Thyroid gland (tissue), 4 donors: Measurements from ENCODE around the gene TEX55.

Experiments used
- CTCF ChIP-seq, 6 experiments: fragments of 200-600 bp in 3 of 6; fragments of 450-650 bp in 3 of 6; sonication (generic) in 3 of 6; IDR thresholded peaks; one replicate each; pipeline ENCODE4 v1.5.1; 2016 to 2019; ENCODE audit warnings: antibody characterized with exemption in 6 of 6, mild to moderate bottlenecking in 2 of 6, inconsistent platforms in 1 of 6, moderate library complexity in 1 of 6
- POLR2A ChIP-seq, 2 donors: fragments of 450-650 bp; IDR thresholded peaks; one replicate each; pipeline ENCODE4 v1.6.1; 2017; ENCODE audit warnings: antibody characterized with exemption in 2 of 2, mild to moderate bottlenecking in 2 of 2, moderate library complexity in 1 of 2

- no peak for TF ChIP-seq CTCF (IDR thresholded peaks at IDR 0.05)
- no peak for TF ChIP-seq POLR2A (IDR thresholded peaks at IDR 0.05)
Observed at GRCh38 chr3:119191800-119192199, 45.8 kb downstream of the TEX55 start.
